ENCODE measurements around the gene GLYATL1.

GLYATL1 gene

DNA sequence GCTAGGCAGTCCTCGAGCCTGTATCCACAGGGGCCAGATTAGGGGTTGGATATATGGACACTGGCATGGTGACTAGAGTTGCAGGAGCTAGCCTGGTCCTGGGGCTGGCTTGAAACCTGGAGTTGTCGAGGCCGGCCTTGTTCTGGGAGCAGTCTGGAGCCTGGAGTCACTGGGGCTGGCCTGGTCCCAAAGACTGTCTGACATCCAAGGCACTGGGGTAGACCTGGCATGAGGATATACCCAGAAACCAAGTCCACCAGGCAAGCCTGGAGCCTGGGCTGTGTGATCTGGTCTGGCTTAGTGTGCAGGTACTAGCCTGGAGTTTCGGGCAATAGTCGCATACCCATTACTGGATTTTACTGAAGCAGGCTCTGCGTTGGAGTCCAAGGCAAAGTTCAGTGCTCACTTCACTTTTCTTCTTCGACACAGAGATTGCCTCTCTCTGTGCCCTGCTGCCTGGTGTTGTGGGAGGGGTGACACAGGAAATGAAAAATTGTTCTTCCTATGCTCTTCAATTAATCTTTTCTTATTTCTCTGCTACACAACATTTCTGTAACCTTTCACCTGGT lies 4.3 kb upstream of the GLYATL1 start:
- H3K27ac ChIP-seq: peak overlapping the region; percentile 100
- TF ChIP-seq, protein P1, sequence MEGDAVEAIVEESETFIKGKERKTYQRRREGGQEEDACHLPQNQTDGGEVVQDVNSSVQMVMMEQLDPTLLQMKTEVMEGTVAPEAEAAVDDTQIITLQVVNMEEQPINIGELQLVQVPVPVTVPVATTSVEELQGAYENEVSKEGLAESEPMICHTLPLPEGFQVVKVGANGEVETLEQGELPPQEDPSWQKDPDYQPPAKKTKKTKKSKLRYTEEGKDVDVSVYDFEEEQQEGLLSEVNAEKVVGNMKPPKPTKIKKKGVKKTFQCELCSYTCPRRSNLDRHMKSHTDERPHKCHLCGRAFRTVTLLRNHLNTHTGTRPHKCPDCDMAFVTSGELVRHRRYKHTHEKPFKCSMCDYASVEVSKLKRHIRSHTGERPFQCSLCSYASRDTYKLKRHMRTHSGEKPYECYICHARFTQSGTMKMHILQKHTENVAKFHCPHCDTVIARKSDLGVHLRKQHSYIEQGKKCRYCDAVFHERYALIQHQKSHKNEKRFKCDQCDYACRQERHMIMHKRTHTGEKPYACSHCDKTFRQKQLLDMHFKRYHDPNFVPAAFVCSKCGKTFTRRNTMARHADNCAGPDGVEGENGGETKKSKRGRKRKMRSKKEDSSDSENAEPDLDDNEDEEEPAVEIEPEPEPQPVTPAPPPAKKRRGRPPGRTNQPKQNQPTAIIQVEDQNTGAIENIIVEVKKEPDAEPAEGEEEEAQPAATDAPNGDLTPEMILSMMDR (IDR thresholded peaks at IDR 0.05): no peak
- no peak for TF ChIP-seq ZFX (IDR thresholded peaks at IDR 0.05; ENCODE audit: borderline replicate concordance)

DNA sequence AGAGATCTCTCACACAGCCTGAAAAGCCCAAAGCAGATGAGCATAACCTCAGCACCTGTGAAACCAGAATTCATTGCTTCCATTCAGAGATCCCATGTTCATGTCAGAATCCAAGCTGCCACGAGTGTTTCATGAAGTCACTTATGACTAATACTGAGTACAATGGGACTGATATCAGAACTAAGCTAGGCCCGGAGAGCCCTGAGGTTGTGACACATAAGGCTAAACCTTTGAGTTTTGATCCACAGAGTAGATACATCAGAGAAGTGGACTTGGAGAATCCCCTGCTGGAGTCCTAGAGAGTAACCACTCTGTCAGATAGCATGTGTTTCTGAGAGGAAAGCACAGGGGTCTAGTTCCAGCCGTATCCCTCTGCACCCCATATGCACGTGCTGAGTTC lies 890 bp upstream of the GLYATL1 start:
- peak overlapping the region; percentile 100 for H3K27ac ChIP-seq
- no peak for TF ChIP-seq ZFX (IDR thresholded peaks at IDR 0.05; ENCODE audit: borderline replicate concordance)
- TF ChIP-seq, protein P1 (IDR thresholded peaks at IDR 0.05): no peak

DNA sequence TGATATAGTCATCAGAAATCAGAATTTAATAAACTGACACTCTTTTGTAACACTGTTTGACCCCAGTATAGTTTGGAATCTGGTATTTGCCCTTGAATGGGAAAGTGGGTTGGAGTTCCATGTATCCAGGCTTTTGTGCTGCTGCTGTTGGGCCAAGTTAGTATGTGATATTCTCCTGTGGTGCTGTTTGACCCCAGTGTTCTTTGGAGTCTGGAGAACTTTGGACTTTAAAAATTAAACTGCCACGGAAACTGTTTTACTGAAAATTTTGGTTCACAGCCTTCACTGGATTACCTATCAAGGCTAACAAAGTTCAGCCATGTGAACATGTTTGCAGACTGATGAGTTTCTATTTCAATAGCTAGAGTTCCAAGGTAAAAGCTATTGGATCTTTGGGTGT lies 740 bp downstream of the GLYATL1 start:
- TF ChIP-seq, protein P1 (IDR thresholded peaks at IDR 0.05): no peak
- TF ChIP-seq ZFX (IDR thresholded peaks at IDR 0.05; ENCODE audit: borderline replicate concordance): no peak

DNA sequence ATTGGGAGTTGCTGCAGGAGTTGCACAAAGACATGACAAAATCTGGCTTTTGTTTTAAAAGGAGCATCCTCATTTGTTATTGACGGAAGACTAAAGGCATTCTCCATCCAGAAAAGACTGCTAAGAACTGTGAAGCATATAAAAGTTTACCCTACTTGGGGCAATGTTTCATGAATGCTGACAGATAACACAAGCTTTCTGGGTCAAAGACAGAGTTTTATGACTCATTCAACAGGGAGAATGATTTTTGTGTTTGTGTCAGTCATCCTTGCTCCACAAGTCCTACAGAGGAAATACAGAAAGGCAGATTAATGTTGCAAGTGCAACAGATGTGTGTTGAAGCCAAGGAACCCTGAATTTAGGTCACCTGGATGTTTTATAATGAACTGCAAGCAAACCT lies 2.5 kb downstream of the GLYATL1 start:
- peak overlapping the region; percentile 100 for H3K27ac ChIP-seq
- no peak for TF ChIP-seq ZFX (IDR thresholded peaks at IDR 0.05; ENCODE audit: borderline replicate concordance)
- TF ChIP-seq, protein P1 (IDR thresholded peaks at IDR 0.05): no peak

More for the DNA sequence above, 740 bp downstream of the GLYATL1 start:
- peak overlapping the region; percentile 100 for H3K27ac ChIP-seq

DNA sequence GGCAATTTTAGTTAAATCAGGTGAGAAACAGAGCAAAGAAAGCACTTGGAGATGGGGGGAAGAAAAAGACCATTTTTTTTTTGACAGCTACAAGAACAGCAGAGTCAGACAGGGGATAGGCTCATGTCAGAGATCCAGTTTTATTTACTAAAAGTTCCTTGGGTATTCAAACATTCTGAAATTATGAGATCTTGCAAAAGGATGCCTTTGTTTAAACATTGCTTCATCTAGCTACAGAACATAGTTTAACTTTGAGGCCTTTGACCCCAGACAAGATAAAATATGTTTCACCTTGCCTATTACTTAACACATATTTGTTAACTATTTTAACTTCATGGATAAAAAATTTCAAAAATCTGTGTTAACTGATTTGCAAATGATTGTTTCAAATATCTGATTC lies 6.4 kb downstream of the GLYATL1 start:
- TF ChIP-seq, protein P1 (IDR thresholded peaks at IDR 0.05): no peak
- no peak for TF ChIP-seq ZFX (IDR thresholded peaks at IDR 0.05; ENCODE audit: borderline replicate concordance)
- H3K27ac ChIP-seq: peak overlapping the region; percentile 32

DNA sequence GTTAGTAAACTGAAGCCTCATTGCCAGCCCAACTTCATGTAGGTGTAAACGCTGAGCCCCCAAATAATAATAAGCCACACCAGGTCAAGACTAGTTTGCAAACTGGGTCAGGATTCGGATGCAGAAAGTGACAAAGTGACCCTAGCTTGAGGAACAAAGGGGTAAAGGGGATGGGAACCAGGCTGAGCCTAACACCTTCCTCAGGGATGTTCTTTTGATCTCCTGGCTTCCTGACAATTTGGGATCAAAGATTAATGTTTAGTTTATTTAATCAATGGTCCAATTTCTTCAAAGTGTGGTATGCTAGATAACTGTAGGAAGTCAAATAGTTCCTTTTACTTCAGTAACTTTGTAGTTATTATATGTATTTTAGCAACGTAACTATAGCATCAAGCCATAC lies 9.9 kb downstream of the GLYATL1 start:
- TF ChIP-seq, protein P1 (IDR thresholded peaks at IDR 0.05): no peak
- TF ChIP-seq ZFX (IDR thresholded peaks at IDR 0.05; ENCODE audit: borderline replicate concordance): no peak
- peak overlapping the region; percentile 28 for H3K27ac ChIP-seq

GRCh38 chr11:58957922-58958321 lies 18.6 kb downstream of the GLYATL1 start:
- peak overlapping the region; percentile 42 for H3K27ac ChIP-seq
- TF ChIP-seq ZFX (IDR thresholded peaks at IDR 0.05; ENCODE audit: borderline replicate concordance): no peak
- TF ChIP-seq, protein P1 (IDR thresholded peaks at IDR 0.05): no peak

Data from 22Rv1 (cell line).